Nephron (organoid): ENCODE data around the gene POU2AF2.

Experiments
- H3K27ac Mint-ChIP-seq, 3 experiments: 2 replicates each; pipeline ENCODE4 v1.8.0; 2020; ENCODE audit warnings: mixed read lengths in 3 of 3, mild to moderate bottlenecking in 2 of 3, moderate library complexity in 1 of 3
- H3K27me3 Mint-ChIP-seq: 2 replicates; pipeline ENCODE4 v1.8.0; 2021; ENCODE audit warnings: low read depth, mild to moderate bottlenecking, moderate library complexity, mixed read lengths
- H3K36me3 Mint-ChIP-seq: 2 replicates; pipeline ENCODE4 v1.8.0; 2020; ENCODE audit warnings: low read depth, mixed read lengths
- H3K4me1 Mint-ChIP-seq: 2 replicates; pipeline ENCODE4 v1.8.0; 2020; ENCODE audit warnings: mixed read lengths
- H3K4me3 Mint-ChIP-seq, 3 experiments: 2 replicates each; pipeline ENCODE4 v1.8.0; 2020; ENCODE audit warnings: mild to moderate bottlenecking in 3 of 3, mixed read lengths in 3 of 3, moderate library complexity in 2 of 3
- H3K9me3 Mint-ChIP-seq: 2 replicates; pipeline ENCODE4 v1.8.0; 2020; ENCODE audit warnings: mixed read lengths
- CTCF ChIP-seq, 3 experiments: fragments of 200-600 bp; sonication (generic); IDR thresholded peaks; one replicate each; pipeline ENCODE4 v1.5.0; 2021; ENCODE audit warnings: antibody characterized with exemption in 3 of 3; ENCODE audit not compliant: unreplicated experiment in 3 of 3

POU2AF2 gene

GRCh38 chr11:111307472-111308108, 62.1 kb downstream of the POU2AF2 start:
- no peak for TF ChIP-seq CTCF (IDR thresholded peaks at IDR 0.05; ENCODE audit: unreplicated experiment in 3 of 3)
- peaks cover 15% of the 10 kb centered on the region for H3K27me3 Mint-ChIP-seq
- peak overlapping the region in 1 of 3 experiments; percentile 16 for H3K4me3 Mint-ChIP-seq
- peaks cover 52% of the 10 kb centered on the region for H3K4me1 Mint-ChIP-seq
- peak overlapping the region in 2 of 3 experiments; percentile 44 to 89 for H3K27ac Mint-ChIP-seq
- no peaks in the 10 kb centered on the region for H3K9me3 Mint-ChIP-seq
- no peaks in the 10 kb centered on the region for H3K36me3 Mint-ChIP-seq

GRCh38 chr11:111308140-111308539, 62.6 kb downstream of the POU2AF2 start:
- Mint-ChIP-seq H3K27ac (peak overlapping the region in 2 of 3 experiments; percentile 44 to 89), H3K4me3 (peak overlapping the region in 1 of 3 experiments; percentile 16), H3K9me3 (peaks cover 4% of the 10 kb centered on the region), H3K27me3 (peaks cover 15% of the 10 kb centered on the region), H3K36me3 (no peaks in the 10 kb centered on the region), H3K4me1 (peaks cover 50% of the 10 kb centered on the region)
- no peak for TF ChIP-seq CTCF (IDR thresholded peaks at IDR 0.05; ENCODE audit: unreplicated experiment in 3 of 3)

- no peaks in the 10 kb centered on the region for H3K36me3 Mint-ChIP-seq
- peaks cover 47% of the 10 kb centered on the region for H3K4me1 Mint-ChIP-seq
- peaks cover 7% of the 10 kb centered on the region for H3K9me3 Mint-ChIP-seq
- peaks cover 15% of the 10 kb centered on the region for H3K27me3 Mint-ChIP-seq
- no peak overlapping the region for H3K27ac Mint-ChIP-seq
- H3K4me3 Mint-ChIP-seq, result no peak overlapping the region
- no peak for TF ChIP-seq CTCF (IDR thresholded peaks at IDR 0.05; ENCODE audit: unreplicated experiment in 3 of 3)
These were observed 63.8 kb downstream of the POU2AF2 start for GRCh38 chr11:111309215-111309915.

GRCh38 chr11:111310088-111310487, 64.6 kb downstream of the POU2AF2 start:
- no peak for TF ChIP-seq CTCF (IDR thresholded peaks at IDR 0.05; ENCODE audit: unreplicated experiment in 3 of 3)
- Mint-ChIP-seq H3K4me3 (no peak overlapping the region), H3K36me3 (no peaks in the 10 kb centered on the region), H3K27ac (no peak overlapping the region), H3K27me3 (peaks cover 15% of the 10 kb centered on the region), H3K9me3 (peaks cover 11% of the 10 kb centered on the region), H3K4me1 (peaks cover 42% of the 10 kb centered on the region)

GRCh38 chr11:111310723-111311122, 65.2 kb downstream of the POU2AF2 start:
- H3K27ac Mint-ChIP-seq, result no peak overlapping the region
- peaks cover 36% of the 10 kb centered on the region for H3K4me1 Mint-ChIP-seq
- peaks cover 16% of the 10 kb centered on the region for H3K9me3 Mint-ChIP-seq
- H3K4me3 Mint-ChIP-seq, result no peak overlapping the region
- no peak for TF ChIP-seq CTCF (IDR thresholded peaks at IDR 0.05; ENCODE audit: unreplicated experiment in 3 of 3)
- H3K36me3 Mint-ChIP-seq, result no peaks in the 10 kb centered on the region
- peaks cover 17% of the 10 kb centered on the region for H3K27me3 Mint-ChIP-seq
